GM19099 (cell line): ENCODE data around the gene ALB.

Experiments
- POLR2A ChIP-seq: IDR thresholded peaks from 3 replicates; pipeline ENCODE4 v1.6.1; 2011; ENCODE audit warnings: low read depth; ENCODE audit not compliant: insufficient read length; ENCODE audit errors: extremely low read depth

The ALB gene

DNA sequence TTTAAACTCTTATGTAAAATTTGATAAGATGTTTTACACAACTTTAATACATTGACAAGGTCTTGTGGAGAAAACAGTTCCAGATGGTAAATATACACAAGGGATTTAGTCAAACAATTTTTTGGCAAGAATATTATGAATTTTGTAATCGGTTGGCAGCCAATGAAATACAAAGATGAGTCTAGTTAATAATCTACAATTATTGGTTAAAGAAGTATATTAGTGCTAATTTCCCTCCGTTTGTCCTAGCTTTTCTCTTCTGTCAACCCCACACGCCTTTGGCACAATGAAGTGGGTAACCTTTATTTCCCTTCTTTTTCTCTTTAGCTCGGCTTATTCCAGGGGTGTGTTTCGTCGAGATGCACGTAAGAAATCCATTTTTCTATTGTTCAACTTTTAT, at the start of gene ALB:
ALB (plus strand) TSS at position 246 of the 400 bp plus-strand sequence; CDS start at position 287, 41 bp downstream.
- TF ChIP-seq POLR2A = no peak

DNA sequence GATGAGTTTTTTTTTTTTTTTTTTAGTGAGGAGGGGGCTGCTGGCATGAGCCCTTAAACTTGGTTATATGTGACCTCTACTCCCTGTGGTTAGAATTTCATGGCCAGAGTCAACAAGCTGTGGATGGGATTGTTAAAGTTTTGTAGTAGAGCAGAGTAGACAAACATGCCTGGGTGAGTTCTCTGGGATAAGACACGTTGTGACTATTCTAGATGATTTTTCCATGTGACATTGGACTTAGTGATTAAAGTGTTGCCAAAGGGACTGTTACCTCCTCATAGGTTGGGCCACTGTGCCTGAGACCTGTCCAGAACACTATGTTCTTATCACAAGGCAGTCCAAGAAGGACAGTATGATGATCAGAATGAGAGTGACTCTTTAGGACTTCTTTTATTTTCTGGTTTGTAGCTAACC, 28.8 kb upstream of the ALB start:
- TF ChIP-seq POLR2A = no peak

DNA sequence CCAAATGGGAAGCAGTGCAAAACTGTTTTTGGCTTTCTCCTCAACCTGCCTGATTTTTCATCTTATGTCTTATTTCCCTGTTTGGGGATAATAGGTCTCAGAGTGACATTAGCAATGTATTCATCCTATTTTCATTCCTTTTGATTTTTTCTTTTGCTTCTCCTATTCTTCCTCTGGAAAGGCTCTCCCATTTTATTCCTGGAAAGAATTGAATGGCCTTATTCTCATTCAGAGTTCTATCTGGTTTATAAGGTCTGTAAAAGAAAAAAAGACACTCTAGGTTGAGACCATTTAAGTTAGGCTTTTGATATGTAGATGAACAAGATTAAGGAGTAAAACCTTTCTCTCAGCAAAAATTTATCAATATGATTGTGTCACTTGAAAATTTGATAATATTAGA, 27.8 kb upstream of the ALB start:
- TF ChIP-seq POLR2A = no peak

DNA sequence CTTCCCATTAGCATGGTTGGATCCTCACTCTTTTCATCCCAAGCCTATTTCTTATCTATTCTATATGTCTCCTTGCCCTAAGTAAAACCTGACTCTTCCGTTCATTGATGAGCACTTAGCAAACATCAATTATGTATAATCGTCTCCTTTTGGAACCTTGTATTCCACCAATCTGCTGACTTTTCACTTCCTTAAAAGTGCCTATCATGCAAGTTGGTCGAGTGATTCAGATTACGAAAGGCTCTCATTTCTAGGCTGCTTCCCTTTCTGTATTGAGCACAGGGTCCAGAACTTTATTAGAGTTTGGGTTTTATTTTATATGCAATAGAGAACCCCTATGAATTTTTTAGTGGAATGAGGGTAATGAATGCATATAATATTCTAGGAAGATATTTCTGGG, 27.1 kb upstream of the ALB start:
- no peak for TF ChIP-seq POLR2A

DNA sequence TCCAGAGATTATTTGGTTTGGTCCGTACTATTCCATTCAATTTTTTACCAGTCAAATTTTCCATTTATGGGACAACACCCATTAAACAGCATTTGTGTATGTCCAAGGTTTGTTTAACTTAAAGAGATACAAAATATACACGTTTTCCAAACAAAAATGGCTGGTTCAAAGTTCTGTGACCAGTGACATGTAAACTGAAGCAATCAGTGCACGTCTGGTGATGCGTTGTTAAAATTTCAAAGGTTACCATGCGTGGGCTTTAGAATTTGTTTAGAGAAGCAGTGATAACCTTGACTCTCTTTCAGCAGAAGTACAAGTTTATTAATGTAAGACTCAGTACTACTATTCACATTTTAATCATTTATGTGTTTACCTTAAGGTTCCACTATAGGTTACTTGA, 25.2 kb upstream of the ALB start:
- TF ChIP-seq POLR2A = no peak

DNA sequence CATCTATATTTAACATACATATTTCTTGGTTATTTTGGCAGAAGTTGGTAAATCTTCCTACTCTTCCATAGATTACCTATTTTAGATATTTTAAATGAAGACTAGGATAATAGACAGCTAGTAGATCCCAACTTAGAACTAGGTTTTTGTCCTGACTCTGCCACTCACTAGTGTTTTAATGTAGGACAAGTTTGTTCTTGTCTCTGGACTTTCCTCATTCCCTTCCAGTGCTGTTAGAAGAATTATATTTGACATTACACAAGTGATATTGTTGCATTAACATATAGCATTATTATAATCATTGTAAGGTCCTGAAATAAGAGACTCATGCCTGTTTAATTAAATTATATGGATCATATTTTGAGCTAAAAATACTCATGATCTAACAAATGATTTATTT, 24.1 kb upstream of the ALB start:
- TF ChIP-seq POLR2A = no peak

DNA sequence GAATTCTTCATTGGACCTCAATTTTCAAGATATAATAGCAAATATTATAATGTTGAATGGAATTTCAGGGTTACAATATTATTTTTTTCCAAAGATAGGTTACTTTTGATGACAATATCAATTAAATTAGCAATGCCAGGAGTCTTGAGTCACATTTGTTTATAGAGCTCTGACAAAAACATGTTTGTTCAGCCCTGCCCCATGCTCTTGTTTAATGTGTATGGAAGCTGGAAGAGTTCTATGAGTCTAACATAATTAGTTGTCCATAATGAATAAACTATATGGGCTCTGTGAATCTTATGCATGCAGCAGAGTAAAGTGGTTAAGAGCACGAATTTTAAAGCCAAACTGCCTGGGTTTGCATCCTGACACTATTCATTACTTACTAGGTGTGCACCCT, 22.9 kb upstream of the ALB start:
- no peak for TF ChIP-seq POLR2A

DNA sequence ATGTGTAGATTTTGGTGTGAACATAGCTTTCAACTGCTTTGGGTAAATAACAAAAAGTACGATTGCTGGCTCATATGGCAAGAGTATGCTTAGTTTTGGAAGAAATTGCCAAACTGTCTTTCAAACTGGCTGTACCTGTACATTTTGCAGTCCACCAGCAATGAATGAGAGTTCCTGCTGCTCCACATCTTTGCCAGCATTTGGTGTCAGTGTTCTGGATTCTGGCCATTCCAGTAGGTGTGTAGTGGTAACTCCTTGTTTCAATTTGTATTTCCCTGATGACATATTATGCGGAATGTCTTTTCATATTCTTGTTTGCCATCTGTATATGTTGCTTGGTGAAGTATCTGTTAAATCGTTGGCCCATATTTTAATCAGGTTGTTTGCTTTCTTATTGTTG, 20.6 kb upstream of the ALB start:
- no peak for TF ChIP-seq POLR2A

DNA sequence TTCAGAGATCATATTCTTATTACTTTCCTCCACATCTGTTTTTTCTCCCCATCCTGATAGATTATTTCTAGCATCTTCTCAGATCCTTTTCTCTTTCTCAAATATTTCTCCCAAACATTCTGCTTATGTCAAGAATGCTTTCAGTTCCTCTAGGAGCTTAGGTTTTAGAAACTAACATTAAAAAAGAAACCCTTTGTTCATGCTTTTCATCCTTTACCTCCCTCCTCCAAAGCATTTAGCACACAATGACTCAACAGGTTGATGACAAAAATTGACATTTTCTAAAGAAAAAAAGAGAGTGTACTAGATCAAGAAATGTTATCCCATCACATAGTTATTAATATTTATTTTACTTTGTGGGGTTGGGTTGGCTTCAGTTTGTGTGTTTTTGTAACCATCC, 16.5 kb upstream of the ALB start:
- no peak for TF ChIP-seq POLR2A

DNA sequence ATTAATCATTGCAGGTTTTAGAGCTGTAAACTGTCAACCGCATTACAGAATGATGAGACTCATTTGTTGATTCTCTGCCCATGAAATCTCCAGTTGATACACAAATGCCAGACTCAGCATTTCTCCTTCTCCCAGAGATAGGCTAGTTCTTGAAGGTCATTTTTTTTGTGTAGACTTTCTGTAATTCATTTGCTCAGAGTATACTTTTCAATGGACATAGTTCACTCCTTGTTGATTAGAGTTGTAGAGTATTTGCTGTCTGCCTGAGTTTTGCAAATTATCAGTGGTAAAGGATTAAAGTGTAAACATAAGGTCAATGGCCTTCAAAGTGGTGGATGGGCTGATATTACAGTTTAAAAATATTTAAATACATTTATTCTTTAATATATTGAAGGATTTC, 15.2 kb upstream of the ALB start:
- no peak for TF ChIP-seq POLR2A

DNA sequence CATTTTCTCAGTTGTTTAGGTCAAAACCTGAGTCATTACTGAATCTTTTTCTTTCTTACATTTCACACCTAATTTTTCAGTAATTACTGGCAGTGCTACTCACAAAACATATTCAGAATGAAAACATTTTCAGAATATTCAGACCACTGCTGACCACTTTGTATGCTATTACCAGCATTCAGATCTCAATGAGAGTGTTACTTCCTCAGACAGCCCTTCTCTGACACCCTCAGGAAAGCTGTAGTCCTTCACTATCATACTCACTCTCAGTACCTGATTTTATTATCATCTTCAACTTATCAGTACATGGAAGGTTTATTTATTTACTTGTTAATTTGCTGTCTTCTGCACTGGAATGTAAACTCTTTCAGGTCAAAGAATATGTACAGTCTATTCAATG, 12.3 kb upstream of the ALB start:
- no peak for TF ChIP-seq POLR2A

DNA sequence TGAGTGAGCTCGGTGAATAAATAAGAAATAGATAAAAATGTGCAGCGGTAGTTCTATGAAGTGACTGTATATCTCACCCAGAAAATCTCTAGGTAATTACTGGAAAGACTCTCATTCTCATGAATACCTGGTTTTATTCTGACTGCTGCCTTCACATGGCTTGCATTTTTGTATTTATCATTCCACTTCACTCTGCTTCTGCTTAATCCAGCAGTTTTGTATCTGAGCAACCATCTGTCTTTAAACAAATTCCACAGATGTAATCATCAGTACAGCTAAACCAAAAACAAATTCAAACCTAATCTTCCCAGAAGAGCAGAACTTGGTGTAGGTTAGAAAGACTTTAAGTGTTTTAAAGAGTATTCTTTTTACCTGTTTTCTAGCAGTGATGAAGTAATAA, 11.2 kb upstream of the ALB start:
- no peak for TF ChIP-seq POLR2A

DNA sequence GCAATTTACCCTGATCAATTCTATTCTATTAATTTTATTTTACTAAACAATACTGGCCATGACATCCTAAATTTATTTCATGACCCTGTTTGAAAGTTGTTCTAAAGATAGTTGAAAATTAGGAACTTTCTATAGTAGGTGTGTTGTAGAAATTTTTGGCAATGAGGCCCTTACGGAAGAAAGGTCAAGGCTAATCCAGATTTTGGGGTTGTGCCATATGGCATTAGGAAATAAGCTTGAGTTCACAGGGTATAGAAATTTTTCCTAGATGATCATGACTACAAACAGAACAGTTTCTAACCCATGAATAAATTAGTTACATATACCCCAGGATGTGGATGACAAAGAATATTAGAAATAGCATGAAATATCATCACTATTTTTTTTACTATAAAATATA, 7.8 kb upstream of the ALB start:
- TF ChIP-seq POLR2A = no peak

DNA sequence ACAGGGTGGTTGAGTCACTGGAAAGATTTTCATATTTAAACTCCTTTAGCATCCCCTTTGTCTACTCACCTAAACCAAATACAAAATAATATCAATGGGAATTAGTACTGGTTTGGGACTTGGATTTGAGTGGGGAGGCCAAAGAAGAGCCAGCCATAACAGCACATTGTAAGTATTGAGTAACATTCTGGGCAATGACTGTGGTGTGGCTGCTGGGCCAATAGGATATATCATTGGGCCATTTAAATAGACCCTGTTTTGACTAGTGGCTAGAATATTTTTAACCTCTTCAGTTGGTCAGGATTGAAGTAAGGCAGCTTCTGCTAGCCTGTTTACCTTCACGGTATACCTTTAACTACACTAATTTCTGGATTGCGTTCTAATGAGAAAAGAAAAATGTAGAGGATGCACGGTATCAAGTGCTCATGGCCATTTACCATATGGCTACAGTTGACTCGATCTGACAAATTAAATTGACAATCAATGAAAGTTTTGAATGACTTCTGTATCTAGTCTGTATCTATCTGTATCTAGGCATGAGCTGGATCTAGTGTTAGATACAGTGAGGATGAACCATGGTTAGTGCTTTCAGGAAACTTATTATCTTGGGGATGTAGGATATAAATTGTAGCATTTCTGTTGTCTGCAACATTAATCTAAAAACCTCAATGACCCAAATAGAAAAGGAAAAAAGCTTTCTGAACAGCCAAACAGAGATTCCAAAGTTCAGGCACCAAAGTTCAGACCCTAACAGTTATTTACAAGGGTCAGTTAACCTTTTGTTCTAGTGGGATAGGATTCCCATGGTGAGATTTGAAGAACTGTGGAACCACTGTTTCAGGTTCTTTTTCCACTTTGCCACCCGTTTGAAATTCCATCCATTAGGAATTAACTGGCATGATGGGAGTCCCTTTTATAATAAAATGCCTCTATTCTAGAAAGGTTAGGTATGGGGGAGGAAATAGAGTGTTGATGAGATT, 6.8 kb upstream of the ALB start:
- no peak for TF ChIP-seq POLR2A

DNA sequence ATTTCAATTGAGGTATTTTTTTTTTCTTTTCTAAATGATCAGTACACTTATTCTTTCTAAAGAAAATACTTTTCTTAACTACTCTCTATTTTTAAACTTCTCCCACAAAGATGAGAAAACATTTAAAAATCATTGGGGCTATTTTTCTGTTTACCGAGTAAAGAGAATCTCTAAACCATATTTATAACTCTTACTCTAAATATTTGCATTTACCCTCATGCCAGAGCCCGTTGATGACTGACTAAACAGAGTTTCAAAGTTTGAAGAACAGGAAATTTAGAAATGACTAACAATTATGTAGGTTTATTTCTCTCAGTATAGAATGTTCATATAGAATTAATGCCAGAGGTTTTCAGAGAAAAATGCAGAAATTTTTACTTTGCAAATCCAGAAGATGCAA, 2.7 kb upstream of the ALB start:
- no peak for TF ChIP-seq POLR2A

DNA sequence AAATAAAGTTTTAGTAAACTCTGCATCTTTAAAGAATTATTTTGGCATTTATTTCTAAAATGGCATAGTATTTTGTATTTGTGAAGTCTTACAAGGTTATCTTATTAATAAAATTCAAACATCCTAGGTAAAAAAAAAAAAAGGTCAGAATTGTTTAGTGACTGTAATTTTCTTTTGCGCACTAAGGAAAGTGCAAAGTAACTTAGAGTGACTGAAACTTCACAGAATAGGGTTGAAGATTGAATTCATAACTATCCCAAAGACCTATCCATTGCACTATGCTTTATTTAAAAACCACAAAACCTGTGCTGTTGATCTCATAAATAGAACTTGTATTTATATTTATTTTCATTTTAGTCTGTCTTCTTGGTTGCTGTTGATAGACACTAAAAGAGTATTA, 370 bp downstream of the ALB start:
- no peak for TF ChIP-seq POLR2A

DNA sequence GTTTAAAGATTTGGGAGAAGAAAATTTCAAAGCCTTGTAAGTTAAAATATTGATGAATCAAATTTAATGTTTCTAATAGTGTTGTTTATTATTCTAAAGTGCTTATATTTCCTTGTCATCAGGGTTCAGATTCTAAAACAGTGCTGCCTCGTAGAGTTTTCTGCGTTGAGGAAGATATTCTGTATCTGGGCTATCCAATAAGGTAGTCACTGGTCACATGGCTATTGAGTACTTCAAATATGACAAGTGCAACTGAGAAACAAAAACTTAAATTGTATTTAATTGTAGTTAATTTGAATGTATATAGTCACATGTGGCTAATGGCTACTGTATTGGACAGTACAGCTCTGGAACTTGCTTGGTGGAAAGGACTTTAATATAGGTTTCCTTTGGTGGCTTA, 1.1 kb downstream of the ALB start:
- TF ChIP-seq POLR2A = no peak
